IPS-NIHi7 (cell line): ENCODE measurements around the gene PBLD.

ENCODE experiments used
- DNase-seq: peaks from one replicate; pipeline ENCODE4 v3.0.0; 2012; ENCODE audit warnings: mixed read lengths; ENCODE audit errors: extremely low spot score

Gene PBLD

GRCh38 chr10:68332259-68333057 is at the start of gene PBLD:
Gene PBLD, minus strand, starts transcription at chr10:68332928. Its CDS starts 26,084 bp downstream, at chr10:68306844.
- peak; percentile 73 for DNase-seq

DNA sequence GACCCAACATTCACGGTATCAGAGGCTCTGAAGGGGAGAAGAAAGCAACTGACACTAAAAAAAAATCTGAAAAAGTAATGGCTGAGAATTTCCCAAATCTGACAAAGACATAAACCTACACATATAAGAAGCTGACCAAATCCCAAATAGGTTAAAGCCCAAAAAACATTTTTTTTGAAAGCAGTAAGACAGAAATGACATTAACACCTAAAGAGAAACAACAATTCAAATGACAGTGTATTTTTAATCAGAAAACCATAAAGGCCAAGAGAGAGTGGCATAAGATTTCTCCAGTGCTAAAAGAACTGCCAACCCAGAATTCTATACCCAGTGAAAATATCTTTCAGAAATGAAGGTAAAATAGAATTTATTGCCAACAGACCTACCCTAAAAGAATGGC is 38.9 kb upstream of the PBLD start:
- DNase-seq, result no peak

GRCh38 chr10:68367121-68367520 is 34.4 kb upstream of the PBLD start:
- DNase-seq, result no peak

GRCh38 chr10:68366600-68366999 is 33.9 kb upstream of the PBLD start:
- DNase-seq, result no peak

GRCh38 chr10:68365611-68366010 is 32.9 kb upstream of the PBLD start:
- no peak for DNase-seq

GRCh38 chr10:68364101-68364886 is 31.6 kb upstream of the PBLD start:
- DNase-seq, result no peak

DNA sequence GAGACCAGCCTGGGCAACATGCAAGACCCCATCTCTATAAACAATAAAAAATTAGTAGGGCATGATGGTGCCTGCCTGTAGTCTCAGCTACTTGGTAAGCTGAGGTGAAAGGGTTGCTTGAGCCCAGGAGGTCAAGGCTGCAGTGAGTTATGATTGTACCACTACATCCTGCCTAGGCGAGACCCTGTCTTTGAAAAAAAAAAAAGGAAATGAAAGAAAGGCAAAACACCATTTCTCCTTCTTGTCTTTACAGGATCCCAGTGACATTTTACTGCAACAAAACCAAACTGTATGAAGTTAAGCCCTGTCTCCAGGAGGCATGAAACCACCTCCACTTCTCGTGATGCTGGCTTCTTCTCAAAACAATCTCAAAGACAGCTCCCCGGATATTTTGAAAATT is 29.9 kb upstream of the PBLD start:
- no peak for DNase-seq

DNA sequence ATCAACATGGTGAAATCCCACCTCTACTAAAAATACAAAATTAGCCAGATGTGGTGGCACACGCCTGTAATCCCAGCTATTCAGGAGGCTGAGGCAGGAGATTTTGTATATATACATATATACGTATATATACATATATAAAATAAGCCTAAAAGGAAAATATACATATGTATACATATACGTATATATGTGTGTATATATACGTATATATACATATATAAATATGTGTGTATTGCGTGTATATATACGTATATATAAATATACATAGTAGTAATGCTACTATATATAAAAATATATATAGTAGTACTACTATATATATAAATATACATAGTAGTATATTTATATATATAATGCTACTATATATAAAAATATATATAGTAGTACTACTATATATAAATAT is 26.5 kb upstream of the PBLD start:
- DNase-seq, result no peak

DNA sequence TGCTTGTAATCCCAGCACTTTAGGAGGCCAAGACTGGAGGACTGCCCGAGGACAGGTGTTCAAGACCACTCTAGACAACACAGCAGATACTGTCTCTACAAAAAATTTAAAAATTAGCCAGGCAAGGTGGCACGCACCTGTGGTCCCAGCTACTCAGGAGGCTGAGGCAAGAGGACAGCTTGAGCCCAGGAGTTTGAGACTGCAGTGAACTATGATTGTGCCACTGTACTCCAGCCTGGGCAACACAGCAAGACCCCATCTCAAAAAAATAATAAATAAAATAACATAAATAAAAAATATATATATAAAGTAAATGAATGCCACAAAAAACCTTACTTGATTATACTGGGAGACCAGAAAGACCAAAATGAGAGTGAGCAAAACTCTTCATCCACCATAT is 20.8 kb upstream of the PBLD start:
- no peak for DNase-seq

DNA sequence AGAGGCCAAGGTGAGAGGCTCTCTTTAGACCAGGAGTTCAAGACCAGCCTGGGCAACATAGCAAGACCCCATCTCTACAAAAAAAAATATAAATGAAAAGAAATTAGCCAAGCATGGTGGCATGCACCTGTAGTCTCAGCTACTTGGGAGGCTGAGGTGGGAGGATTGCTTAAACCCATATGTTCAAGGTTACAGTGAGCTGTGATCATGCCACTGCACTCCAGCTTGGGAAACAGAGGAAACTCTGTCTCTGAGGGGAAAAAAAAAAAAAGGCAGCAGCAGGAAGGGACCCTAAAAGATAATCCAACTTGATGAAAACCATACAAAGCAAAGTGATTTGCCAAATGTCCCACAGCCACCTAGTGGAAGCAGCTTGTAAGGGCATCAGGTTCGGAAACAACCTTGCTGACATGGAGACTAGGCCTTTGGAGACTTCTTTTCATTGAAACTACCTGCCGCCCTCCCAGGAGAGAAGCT is 15.6 kb upstream of the PBLD start:
- peak; percentile 76 for DNase-seq

DNA sequence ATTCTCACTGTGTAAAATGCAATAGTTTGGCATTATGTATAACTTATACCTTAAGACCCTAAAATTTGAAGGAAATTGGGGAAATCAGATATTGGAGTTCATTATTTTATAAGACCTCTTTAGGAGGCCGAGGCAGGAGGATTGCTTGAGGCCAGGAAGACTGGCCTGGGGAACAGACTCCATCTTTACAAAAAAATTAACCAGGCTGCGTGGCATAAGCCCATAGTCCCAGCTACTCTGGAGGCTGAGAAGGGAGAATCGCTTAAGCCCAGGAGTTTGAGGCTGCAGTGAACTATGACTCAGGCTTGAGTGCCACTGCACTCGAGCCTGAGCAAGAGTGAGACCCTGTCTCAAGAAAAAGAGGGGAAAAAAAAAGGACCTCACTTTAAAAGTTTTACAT is 14.0 kb upstream of the PBLD start:
- DNase-seq, result no peak

- no peak for DNase-seq
Observed at GRCh38 chr10:68345621-68346020, 12.9 kb upstream of the PBLD start.

DNA sequence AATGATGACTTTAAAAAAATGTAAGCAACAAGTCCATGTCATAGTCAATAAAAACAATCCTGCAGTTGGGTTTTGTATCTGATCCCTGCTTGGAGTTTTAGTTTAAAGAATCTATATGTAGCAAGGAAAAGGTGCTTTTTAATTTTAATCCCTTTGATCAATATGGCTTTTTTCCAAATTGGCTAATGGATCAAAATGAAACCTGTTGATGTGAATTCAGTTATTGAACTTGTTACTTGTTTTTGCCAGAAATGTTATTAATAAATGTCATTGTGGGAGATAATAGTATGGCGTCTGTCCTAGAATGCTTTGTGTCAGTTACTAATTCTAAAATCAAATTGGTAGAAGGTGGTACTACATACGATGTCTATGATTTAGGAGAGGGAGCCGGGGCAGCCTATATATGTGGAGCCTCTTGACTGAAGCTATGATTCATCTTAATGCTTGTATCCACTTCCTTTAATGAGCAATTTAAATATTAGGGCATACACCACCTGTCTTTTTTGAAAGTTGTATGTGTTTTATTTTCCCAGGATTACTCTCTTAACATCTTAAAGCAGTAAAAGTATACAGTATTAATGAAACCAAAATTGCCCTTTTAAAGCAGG is 10.3 kb upstream of the PBLD start:
- DNase-seq, result no peak

DNA sequence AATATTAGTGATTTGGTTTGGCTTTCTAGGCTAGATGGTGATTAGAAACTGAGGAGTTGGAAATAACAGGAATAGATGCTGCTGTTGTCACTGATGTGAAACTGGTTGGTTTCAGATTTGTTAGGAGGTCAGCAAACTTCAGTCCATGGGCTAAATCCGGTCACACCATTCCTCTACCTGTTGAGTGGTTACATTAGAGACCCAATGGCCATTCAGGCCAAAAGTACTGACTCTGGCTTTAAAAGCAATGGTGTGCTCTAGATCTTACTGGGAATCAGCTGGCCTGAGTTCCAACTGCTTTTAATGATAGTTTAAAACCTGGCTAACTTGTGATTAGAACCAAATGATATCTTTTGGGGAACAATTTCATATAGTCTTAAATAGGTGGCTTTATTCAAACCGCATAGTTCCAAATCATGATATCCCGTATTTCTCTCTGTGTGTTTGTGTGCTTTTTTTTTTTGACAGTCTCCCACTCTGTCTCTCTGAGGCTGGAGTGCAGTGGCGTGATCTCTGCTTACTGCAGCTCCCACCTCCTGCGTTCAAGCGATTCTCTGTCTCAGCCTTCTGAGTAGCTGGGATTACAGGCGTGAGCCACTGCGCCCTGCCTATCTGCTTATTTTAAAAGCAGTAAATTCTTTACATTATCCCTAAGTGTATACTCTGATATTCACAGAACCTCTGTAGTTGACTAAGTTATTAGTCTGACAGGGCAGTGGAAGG is 7.8 kb upstream of the PBLD start:
- no peak for DNase-seq

GRCh38 chr10:68336754-68337351 is 4.1 kb upstream of the PBLD start:
- DNase-seq, result no peak

GRCh38 chr10:68334672-68335467 is 2.1 kb upstream of the PBLD start:
- no peak for DNase-seq

DNA sequence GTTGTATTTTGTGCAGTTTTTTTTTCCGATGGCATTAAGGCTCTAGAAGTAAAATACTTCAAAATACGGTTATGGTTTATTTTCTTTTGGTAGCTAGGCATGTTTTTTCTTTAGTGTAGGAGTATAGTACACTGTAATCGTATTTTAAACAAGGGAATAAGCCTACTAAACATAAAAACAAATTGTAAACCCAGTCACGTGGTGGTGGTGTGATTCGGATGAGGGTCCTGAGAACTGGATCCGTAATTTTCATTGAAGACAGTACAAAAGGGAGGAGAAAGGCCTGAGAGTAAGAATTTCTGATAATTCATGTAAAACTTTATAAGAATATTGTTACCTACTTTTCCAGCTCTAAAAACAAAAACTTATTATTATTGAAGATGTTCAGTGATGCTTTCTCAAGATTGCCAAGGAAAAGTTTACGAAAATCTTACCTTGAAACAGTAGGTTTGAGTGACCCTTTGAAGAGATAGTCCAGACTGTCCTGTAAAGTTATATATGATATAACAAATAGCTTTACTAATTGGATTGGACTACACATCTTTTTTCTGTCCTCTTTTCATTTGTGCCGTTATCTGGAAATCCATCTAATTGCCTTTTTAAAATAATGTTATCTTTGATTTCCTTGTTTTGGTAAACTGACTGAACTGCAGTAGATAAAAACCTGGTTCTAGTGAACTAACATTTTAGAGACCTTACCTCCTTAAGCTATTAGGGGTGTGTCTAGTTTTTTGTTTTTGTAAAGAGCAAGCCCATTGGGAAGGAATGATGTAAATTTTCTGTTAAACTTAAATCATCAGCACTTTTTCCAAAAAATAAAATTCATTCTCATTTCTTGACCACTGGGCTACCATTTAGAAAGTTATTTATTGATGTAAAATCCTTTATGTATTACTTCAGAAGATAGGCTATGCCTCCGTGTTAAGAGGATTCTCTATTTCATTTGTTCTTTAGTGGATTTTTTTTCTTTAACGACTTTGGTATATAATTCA is 1.0 kb upstream of the PBLD start:
- DNase-seq, result no peak

- no peak for DNase-seq
Observed at GRCh38 chr10:68333058-68333395, 299 bp upstream of the PBLD start.

- peak; percentile 95 for DNase-seq
Observed at GRCh38 chr10:68331455-68332258, 1.1 kb downstream of the PBLD start, which contains the start of gene HNRNPH3. Gene HNRNPH3, plus strand, starts transcription at chr10:68332064. Its CDS starts 5,158 bp downstream, at chr10:68337222.
